Effector memory CD4-positive, alpha-beta T cell (primary cell): ENCODE results near the gene FARP1.

Experiments
- DNase-seq, 3 donors: peaks; one replicate each; pipeline ENCODE4 v3.0.0-alpha.2; 2020
- H3K27ac ChIP-seq: 2 replicates; pipeline ENCODE4 v1.7.0; 2013; ENCODE audit warnings: mild to moderate bottlenecking, low read length, moderate library complexity; ENCODE audit not compliant: insufficient read depth, poor library complexity, severe bottlenecking
- H3K27me3 ChIP-seq: replicated peaks from 2 replicates; pipeline ENCODE4 v1.7.0; 2013; ENCODE audit warnings: mild to moderate bottlenecking, low read length; ENCODE audit not compliant: insufficient read depth, control insufficient read depth, poor library complexity, severe bottlenecking
- H3K36me3 ChIP-seq: 2 replicates; pipeline ENCODE4 v1.7.0; 2013; ENCODE audit warnings: mild to moderate bottlenecking, low read length, moderate library complexity; ENCODE audit not compliant: control insufficient read depth, insufficient read depth
- H3K4me1 ChIP-seq: 2 replicates; pipeline ENCODE4 v1.7.0; 2013; ENCODE audit warnings: low read length, mild to moderate bottlenecking; ENCODE audit not compliant: control insufficient read depth, insufficient read depth, poor library complexity, severe bottlenecking
- H3K4me3 ChIP-seq: 2 replicates; pipeline ENCODE4 v1.7.0; 2013; ENCODE audit warnings: low read length, low read depth, mild to moderate bottlenecking; ENCODE audit not compliant: insufficient read depth, poor library complexity, severe bottlenecking
- H3K9me3 ChIP-seq: 2 replicates; pipeline ENCODE4 v1.7.0; 2013; ENCODE audit warnings: mild to moderate bottlenecking, low read length, moderate library complexity; ENCODE audit not compliant: control insufficient read depth
- total RNA-seq, 3 donors: gene quantifications; one replicate each; lab custom pipeline; 2026; lab: John Stamatoyannopoulos, UW

The FARP1 gene
- total RNA-seq = 0.19 to 1.2 (median 0.26) reads per million in 3 donors

GRCh38 chr13:98142380-98143156, at the start of gene FARP1:
TSS of gene FARP1 (plus strand) at chr13:98143094. CDS start at chr13:98213243, 70,149 bp downstream.
- no peaks in the 10 kb centered on the region for H3K36me3 ChIP-seq
- no peak within 1 kb of the TSS for H3K27ac ChIP-seq
- H3K27me3 ChIP-seq = no peaks in the 10 kb centered on the region
- DNase-seq = no peak
- H3K4me3 ChIP-seq = peak within 1 kb of the TSS; percentile 37
- no peaks in the 10 kb centered on the region for H3K9me3 ChIP-seq
- peaks cover 11% of the 10 kb centered on the region for H3K4me1 ChIP-seq

GRCh38 chr13:98094678-98095266, 48.1 kb upstream of the FARP1 start:
- Histone ChIP-seq H3K9me3 (no peaks in the 10 kb centered on the region), H3K27me3 (no peaks in the 10 kb centered on the region), H3K36me3 (no peaks in the 10 kb centered on the region), H3K4me3 (no peak overlapping the region), H3K27ac (no peak overlapping the region), H3K4me1 (no peaks in the 10 kb centered on the region)
- DNase-seq = no peak

- Histone ChIP-seq H3K4me3 (no peak overlapping the region), H3K27ac (no peak overlapping the region), H3K4me1 (no peaks in the 10 kb centered on the region), H3K27me3 (no peaks in the 10 kb centered on the region), H3K9me3 (no peaks in the 10 kb centered on the region), H3K36me3 (no peaks in the 10 kb centered on the region)
- no peak for DNase-seq
Measured at GRCh38 chr13:98096059-98096458, 46.8 kb upstream of the FARP1 start.

GRCh38 chr13:98097749-98098148, 45.1 kb upstream of the FARP1 start:
- Histone ChIP-seq H3K4me3 (no peak overlapping the region), H3K27ac (no peak overlapping the region)

GRCh38 chr13:98098516-98098915, 44.4 kb upstream of the FARP1 start:
- Histone ChIP-seq H3K27ac (no peak overlapping the region), H3K36me3 (no peaks in the 10 kb centered on the region), H3K4me3 (no peak overlapping the region), H3K9me3 (no peaks in the 10 kb centered on the region), H3K4me1 (no peaks in the 10 kb centered on the region), H3K27me3 (no peaks in the 10 kb centered on the region)
- no peak for DNase-seq

More at GRCh38 chr13:98097749-98098148, 45.1 kb upstream of the FARP1 start:
- H3K27me3 ChIP-seq = no peaks in the 10 kb centered on the region
- H3K9me3 ChIP-seq = no peaks in the 10 kb centered on the region
- no peaks in the 10 kb centered on the region for H3K36me3 ChIP-seq
- DNase-seq = no peak
- no peaks in the 10 kb centered on the region for H3K4me1 ChIP-seq

- H3K9me3 ChIP-seq = no peaks in the 10 kb centered on the region
- no peak overlapping the region for H3K4me3 ChIP-seq
- no peak for DNase-seq
- no peaks in the 10 kb centered on the region for H3K27me3 ChIP-seq
- H3K4me1 ChIP-seq = no peaks in the 10 kb centered on the region
- H3K27ac ChIP-seq = no peak overlapping the region
- H3K36me3 ChIP-seq = no peaks in the 10 kb centered on the region
Measured at GRCh38 chr13:98099627-98100026, 43.3 kb upstream of the FARP1 start.

GRCh38 chr13:98100481-98100880, 42.4 kb upstream of the FARP1 start:
- H3K27ac ChIP-seq = no peak overlapping the region
- no peaks in the 10 kb centered on the region for H3K9me3 ChIP-seq
- no peak overlapping the region for H3K4me3 ChIP-seq
- no peak for DNase-seq
- no peaks in the 10 kb centered on the region for H3K27me3 ChIP-seq
- H3K36me3 ChIP-seq = no peaks in the 10 kb centered on the region
- H3K4me1 ChIP-seq = no peaks in the 10 kb centered on the region

- H3K9me3 ChIP-seq = no peaks in the 10 kb centered on the region
Measured at GRCh38 chr13:98103531-98103930, 39.4 kb upstream of the FARP1 start.

GRCh38 chr13:98103942-98104880, 38.7 kb upstream of the FARP1 start:
- Histone ChIP-seq H3K27me3 (no peaks in the 10 kb centered on the region), H3K9me3 (no peaks in the 10 kb centered on the region), H3K27ac (no peak overlapping the region), H3K36me3 (no peaks in the 10 kb centered on the region), H3K4me3 (no peak overlapping the region), H3K4me1 (no peaks in the 10 kb centered on the region)
- DNase-seq = no peak

More at GRCh38 chr13:98103531-98103930, 39.4 kb upstream of the FARP1 start:
- Histone ChIP-seq H3K27ac (no peak overlapping the region), H3K4me3 (no peak overlapping the region), H3K27me3 (no peaks in the 10 kb centered on the region), H3K4me1 (no peaks in the 10 kb centered on the region), H3K36me3 (no peaks in the 10 kb centered on the region)
- no peak for DNase-seq
